Adrenal gland (tissue), 5 donors: ENCODE results near the gene KIRREL3.

Experiments used
- CTCF ChIP-seq, 6 experiments: fragments of 450-650 bp in 4 of 6; fragments of 200-600 bp in 2 of 6; sonication (generic) in 1 of 6; IDR thresholded peaks; 1 replicate in 5 of 6; 2 replicates in 1 of 6; pipeline versions ENCODE4 v1.5.1 to v1.8.0; 2016 to 2021; ENCODE audit warnings: antibody characterized with exemption in 6 of 6, mild to moderate bottlenecking in 2 of 6, moderate library complexity in 1 of 6
- POLR2A ChIP-seq, 2 donors: fragments of 450-650 bp; IDR thresholded peaks; one replicate each; pipeline ENCODE4 v1.6.1; 2017; ENCODE audit warnings: antibody characterized with exemption in 2 of 2, mild to moderate bottlenecking in 2 of 2, moderate library complexity in 1 of 2
- donor health status: DM: no; HTN: no; CAD: no.

- TF ChIP-seq CTCF (IDR thresholded peaks at IDR 0.05) (no peak), POLR2A (IDR thresholded peaks at IDR 0.05) (no peak)
Observed at GRCh38 chr11:126722956-126723664, 277.5 kb downstream of the KIRREL3 start.
